Retinal pigment epithelial cell (primary cell): ENCODE data around the gene CDHR5.

ENCODE experiments used
- DNase-seq: peaks from one replicate; pipeline ENCODE4 v3.0.0-alpha.2; 2010; ENCODE audit warnings: low read depth
- H3K4me3 ChIP-seq: 2 replicates; pipeline ENCODE4 v1.5.1; 2011; ENCODE audit warnings: mild to moderate bottlenecking, low read length, control low read depth, moderate library complexity
- TF ChIP-seq, protein P1 (sequence below): conservative IDR thresholded peaks from 2 replicates; pipeline ENCODE4 v1.5.1; 2011; ENCODE audit warnings: low read depth, low read length, control low read depth, inconsistent platforms

CDHR5 gene

DNA sequence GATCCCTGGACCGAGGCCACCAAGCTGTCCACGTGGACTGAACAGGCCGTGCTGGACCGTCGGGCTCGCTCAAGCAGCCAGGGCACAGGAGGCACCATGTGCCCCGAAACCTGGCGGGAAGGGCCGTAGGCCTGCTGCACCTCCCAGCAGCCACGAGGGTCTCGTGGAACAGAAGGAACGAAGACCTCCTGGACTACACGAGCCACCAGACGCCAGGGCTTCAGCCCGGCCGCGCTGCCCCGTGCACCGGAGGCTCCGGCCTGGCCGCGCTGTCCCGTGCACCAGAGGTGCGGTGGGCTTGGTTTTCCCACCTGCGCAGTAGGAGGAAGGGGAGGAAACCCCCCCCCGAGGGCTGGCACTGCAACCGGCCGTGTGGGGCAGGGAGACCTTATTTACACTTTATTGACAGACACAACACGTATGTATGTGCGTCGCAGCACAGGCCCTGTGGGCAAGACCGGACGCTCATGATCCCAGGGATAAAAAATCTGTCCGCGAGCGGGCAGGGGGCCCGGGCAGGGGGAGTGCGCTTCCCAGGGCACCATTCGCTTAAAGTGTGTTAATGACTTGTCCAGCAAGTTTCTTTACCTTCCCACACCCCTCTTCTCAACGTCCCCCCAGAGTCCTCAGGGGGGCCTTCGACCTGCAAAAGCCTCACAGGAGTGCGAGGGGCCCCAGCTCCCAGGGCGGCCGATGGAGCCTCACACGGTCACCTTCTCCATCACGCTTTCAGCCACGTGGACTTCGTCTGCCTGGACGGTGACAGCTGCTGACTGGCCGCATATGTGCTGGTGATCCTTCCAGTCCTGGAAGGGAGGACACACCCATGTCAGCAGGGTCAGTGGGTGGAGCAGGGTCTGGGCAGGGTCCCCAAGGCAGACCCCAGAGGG lies 19.3 kb upstream of the CDHR5 start:
- TF ChIP-seq, protein P1, sequence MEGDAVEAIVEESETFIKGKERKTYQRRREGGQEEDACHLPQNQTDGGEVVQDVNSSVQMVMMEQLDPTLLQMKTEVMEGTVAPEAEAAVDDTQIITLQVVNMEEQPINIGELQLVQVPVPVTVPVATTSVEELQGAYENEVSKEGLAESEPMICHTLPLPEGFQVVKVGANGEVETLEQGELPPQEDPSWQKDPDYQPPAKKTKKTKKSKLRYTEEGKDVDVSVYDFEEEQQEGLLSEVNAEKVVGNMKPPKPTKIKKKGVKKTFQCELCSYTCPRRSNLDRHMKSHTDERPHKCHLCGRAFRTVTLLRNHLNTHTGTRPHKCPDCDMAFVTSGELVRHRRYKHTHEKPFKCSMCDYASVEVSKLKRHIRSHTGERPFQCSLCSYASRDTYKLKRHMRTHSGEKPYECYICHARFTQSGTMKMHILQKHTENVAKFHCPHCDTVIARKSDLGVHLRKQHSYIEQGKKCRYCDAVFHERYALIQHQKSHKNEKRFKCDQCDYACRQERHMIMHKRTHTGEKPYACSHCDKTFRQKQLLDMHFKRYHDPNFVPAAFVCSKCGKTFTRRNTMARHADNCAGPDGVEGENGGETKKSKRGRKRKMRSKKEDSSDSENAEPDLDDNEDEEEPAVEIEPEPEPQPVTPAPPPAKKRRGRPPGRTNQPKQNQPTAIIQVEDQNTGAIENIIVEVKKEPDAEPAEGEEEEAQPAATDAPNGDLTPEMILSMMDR = no peak
- H3K4me3 ChIP-seq = no peak overlapping the region
- DNase-seq = no peak

DNA sequence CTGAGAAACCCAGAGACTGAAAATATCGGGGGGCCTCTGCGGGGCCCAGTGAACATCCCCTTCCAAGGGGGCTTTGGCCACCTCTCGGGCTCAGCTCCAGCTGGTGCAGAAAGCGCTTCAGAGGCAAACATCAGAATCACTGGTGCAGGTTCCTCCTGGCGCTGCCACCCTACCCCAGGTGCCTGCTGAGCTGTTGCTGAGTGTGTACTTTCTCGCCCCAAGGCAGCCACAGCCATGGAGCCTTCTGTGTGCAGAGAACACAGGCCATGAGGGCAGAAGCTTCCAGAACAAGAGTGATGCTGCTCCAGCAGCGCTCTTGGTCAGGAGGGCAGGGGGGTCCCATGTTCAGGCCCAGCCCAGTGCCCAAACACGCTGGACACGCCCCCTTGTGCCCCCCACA lies 18.6 kb upstream of the CDHR5 start:
- no peak overlapping the region for H3K4me3 ChIP-seq
- no peak for DNase-seq
- TF ChIP-seq, protein P1 = no peak

DNA sequence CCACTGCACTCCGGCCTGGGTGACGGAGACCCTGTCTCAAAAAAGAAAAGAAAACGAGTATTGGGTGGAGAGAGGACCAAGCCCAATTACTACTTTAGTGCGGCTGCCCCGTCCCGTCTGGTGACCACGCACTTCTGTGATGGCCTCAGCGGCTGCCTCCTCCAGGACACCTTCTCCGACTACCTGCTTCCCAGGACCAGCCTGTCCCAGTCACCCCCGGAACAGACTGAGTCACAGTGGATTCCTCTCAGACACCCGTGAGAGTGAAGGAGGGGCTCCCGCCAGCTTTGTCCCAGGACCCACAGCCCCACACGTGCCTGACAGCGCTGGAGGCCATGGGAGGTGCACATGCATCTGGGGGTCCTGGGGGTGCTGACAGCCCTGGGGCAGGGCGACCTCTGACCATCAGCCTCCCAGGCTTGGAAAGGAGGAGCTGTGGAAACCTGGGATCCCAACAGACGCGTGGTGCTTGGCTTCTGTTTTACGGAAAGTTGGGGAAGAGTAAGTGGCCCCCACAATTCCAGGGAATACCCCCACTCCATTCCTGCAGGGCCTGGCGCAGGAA lies 17.1 kb upstream of the CDHR5 start:
- TF ChIP-seq, protein P1 = no peak
- H3K4me3 ChIP-seq = no peak overlapping the region
- DNase-seq = no peak

DNA sequence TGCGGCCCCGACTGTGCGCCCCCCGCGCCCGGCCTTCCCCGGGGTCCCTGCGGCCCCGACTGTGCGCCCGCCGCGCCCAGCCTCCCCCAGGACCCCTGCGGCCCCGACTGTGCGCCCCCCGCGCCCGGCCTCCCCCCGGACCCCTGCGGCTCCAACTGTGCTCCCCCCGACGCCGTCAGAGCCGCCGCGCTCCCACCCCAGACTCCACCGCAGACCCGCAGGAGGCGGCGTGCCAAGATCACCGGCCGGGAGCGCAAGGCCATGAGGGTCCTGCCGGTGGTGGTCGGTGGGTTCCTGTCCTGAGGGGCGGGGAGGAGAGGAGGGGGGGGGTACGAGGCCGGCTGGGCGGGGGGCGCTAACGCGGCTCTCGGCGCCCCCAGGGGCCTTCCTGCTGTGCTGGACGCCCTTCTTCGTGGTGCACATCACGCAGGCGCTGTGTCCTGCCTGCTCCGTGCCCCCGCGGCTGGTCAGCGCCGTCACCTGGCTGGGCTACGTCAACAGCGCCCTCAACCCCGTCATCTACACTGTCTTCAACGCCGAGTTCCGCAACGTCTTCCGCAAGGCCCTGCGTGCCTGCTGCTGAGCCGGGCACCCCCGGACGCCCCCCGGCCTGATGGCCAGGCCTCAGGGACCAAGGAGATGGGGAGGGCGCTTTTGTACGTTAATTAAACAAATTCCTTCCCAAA lies 15.4 kb upstream of the CDHR5 start:
- no peak for DNase-seq
- TF ChIP-seq, protein P1 = no peak
- no peak overlapping the region for H3K4me3 ChIP-seq

DNA sequence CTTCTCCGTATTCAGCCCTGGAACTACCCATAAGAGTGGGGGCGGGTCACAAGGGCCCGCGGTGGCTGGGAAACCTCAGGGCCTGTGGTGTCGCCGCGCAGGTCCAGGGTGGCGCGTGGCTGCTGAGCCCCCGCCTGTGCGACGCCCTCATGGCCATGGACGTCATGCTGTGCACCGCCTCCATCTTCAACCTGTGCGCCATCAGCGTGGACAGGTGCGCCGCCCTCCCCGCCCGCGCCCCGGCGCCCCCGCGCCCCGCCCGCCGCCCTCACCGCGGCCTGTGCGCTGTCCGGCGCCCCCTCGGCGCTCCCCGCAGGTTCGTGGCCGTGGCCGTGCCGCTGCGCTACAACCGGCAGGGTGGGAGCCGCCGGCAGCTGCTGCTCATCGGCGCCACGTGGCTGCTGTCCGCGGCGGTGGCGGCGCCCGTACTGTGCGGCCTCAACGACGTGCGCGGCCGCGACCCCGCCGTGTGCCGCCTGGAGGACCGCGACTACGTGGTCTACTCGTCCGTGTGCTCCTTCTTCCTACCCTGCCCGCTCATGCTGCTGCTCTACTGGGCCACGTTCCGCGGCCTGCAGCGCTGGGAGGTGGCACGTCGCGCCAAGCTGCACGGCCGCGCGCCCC lies 14.7 kb upstream of the CDHR5 start:
- peak overlapping the region; percentile 30 for H3K4me3 ChIP-seq
- DNase-seq = no peak
- TF ChIP-seq, protein P1 = no peak

DNA sequence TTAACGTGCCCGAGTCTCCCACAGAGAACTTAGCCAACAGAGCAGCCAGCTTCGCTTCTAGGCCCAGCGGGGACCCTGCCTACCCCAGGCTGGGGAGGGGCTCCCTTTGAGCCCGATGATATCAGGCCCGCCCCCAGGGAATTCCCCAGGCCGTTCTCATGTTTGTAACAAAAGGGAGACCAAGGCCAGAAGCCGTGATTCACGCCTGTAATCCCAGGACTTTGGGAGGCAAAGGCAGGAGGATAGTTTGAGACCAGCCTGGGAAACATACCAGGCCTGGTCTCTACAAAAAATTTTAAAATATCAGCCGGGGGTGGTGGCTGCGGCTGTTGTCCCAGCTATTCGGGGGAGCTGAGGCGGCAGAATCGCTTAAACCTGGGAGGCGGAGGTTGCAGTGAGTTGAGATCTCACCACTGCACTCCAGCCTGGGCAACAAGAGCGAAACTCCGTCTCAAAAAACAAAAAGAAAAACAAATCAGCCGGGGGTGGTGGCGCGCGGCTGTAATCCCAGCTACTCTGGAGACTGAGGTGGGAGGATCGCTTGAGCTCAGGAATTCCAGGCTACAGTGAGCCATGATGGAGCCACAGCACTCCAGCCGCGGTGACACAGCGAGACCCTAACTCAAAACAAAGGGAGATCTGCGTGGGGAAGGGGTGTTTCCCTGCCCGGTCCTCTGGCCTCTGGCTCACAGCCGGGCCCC lies 14.0 kb upstream of the CDHR5 start:
- TF ChIP-seq, protein P1 = no peak
- H3K4me3 ChIP-seq = peak overlapping the region; percentile 30
- no peak for DNase-seq
